DMS53 (cell line): ENCODE results near the gene DNPH1.

Source experiments
- DNase-seq: peaks from one replicate; lab custom pipeline; 2025; lab: John Stamatoyannopoulos, UW

DNPH1 gene

GRCh38 chr6:43263314-43264178 lies 34.3 kb upstream of the DNPH1 start:
- DNase-seq: peak; percentile 91

DNA sequence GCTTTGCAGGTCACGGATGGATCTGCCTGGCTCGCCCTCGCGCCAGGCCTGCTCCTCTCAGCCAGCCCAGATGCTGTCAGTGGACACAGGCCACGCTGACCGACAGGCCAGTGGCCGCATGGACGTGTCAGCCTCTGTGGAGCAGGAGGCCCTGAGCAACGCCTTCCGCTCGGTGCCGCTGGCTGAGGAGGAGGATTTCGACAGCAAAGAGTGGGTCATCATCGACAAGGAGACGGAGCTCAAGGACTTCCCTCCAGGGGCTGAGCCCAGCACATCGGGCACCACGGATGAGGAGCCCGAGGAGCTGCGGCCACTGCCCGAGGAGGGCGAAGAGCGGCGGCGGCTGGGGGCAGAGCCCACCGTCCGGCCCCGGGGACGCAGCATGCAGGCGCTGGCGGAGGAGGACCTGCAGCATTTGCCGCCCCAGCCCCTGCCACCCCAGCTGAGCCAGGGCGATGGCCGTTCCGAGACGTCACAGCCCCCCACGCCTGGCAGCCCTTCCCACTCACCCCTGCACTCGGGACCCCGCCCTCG lies 33.6 kb upstream of the DNPH1 start:
- DNase-seq: no peak

DNA sequence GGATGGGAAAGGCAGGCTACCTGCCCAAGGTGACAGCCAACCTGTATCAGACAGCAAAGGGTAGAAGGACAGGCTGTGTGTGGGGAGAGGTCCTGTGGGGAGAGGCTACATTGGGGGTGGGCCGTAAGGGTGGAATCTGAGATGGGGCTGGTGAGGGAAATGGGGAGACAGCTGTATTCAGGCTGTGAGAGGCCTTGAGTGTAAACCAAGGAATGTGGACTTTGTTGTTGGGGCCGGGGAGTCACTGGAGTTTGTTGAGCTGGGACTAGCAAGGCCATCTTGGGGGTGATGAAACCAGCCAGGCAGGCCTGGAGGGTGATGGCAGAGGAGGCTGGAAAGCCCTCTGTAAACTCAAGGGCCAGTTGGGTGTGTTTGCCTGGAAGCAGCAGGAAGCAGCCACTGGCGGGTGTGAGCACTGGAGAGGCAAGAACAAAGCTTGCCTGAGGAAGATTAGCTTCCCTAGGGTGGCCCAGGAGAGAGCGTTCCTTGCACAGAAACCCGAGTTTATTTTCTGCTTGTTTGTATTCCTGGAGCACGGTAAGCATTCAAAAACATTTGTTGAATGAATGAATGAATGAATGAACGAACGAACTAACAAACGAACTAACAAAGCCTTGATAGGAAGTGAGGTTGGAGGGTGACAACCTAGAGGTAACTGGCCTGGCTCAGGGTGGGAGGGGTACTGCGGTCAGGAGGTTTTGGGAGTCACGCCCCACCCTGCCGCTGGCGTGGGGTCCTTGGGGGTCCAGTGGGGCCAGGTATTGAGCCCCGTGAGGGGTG lies 32.9 kb upstream of the DNPH1 start:
- peak; percentile 54 for DNase-seq

GRCh38 chr6:43261198-43261597 lies 31.9 kb upstream of the DNPH1 start:
- DNase-seq: no peak

- DNase-seq: no peak
These were observed 31.5 kb upstream of the DNPH1 start for GRCh38 chr6:43260791-43261190.

GRCh38 chr6:43258807-43259686 lies 29.8 kb upstream of the DNPH1 start:
- no peak for DNase-seq

- no peak for DNase-seq
These were observed 28.9 kb upstream of the DNPH1 start for GRCh38 chr6:43258180-43258579.

- no peak for DNase-seq
These were observed 28.3 kb upstream of the DNPH1 start for GRCh38 chr6:43257367-43258145.

DNA sequence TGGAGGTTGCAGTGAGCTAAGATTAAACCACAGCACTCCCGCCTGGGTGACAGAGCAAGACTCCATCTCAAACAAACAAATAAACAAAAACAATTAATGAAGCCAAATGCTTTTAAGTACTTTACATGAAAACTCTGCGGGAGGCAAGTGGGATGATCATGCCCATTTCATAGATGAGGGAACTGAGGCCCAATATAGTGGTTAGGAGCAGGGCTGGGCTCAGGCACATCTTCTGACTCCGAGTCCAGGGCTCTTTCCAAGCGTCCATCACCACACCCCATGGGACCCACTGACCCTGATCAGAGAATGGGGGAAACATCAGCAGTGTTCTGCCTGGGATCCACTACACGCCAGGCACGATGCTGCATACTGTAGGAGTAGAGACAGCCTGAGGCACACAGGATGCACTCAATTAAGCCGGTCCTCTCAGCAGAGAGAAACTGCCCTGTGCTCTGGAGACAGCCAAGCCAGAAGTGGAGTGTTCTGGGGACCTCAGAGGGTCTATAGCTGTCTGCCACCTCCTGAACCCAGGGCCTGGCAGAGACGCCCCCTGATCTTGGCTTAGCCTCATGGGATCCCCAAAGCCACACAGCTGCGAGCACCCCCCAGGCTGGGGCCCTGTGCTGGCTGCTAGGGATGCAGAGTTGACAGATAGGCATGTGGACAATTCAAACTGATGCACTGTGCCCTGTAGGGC lies 27.5 kb upstream of the DNPH1 start:
- DNase-seq: no peak

- no peak for DNase-seq
These were observed 26.2 kb upstream of the DNPH1 start for GRCh38 chr6:43255408-43256054.

DNA sequence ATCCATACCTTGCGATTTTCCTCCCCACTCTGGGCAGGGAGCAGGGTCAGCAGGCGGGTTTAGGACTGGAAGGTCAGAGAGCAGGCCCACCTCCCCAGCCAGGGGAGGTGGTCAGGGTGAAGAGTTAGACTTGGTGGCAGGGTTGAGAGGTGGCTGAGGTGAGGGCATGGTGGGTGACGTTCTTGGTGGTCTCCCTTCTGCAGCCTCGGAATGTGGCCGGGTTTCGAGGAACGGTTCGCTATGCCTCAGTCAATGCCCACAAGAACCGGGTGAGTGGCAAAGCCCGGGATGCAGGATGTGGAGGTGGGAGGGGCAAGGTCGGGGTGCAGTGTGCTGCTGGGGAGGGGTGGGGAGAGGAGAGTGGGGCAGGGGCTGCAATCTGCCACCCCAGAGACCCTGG lies 25.6 kb upstream of the DNPH1 start:
- no peak for DNase-seq

- no peak for DNase-seq
These were observed 25.0 kb upstream of the DNPH1 start for GRCh38 chr6:43254138-43254817.

GRCh38 chr6:43253401-43253800 lies 24.1 kb upstream of the DNPH1 start:
- DNase-seq: no peak

- peak; percentile 76 for DNase-seq
These were observed 21.7 kb upstream of the DNPH1 start for GRCh38 chr6:43250992-43251373.

GRCh38 chr6:43248791-43249190 lies 19.5 kb upstream of the DNPH1 start:
- DNase-seq: no peak

- no peak for DNase-seq
These were observed 18.8 kb upstream of the DNPH1 start for GRCh38 chr6:43248101-43248500.

GRCh38 chr6:43247114-43247999 lies 18.1 kb upstream of the DNPH1 start:
- peak; percentile 97 for DNase-seq

DNA sequence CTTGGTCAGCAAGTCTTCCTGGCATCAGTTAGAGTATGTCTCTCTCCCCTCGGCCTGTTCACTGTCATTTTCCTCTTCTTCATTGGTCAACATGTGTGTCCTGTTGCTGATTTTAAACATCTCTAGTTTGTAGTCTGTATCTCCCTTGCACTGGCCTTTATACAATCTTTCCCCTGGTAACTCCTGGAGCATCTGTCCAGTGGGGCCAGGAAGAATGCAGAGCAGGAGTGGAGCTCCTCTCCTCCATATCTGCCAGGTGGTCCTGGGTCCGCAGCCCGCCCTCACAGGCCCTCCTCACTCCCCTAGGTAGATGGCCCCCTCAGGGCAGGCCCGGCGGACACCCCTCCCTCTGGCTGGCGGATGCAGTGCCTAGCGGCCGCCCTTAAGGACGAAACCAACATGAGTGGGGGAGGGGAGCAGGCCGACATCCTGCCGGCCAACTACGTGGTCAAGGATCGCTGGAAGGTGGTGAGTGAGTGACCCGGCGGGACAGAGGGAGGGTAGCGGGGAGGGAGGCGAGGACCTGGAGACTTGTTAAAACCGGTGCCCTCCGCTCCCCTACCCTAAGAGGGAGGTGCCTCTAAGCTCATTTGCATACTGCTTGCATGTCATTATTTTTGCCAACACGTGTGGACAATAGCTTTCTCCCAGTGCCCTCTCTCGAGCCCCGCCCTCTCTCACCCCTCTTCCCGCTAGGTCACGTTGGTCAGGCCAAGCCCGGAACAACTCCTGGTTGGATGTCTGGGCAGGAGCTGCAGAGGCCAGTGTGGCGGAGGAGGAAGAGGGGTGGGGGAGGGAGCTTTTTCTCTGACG lies 17.2 kb upstream of the DNPH1 start:
- DNase-seq: peak; percentile 97
